Uterus (tissue), 2 donors: ENCODE measurements around the gene UVRAG.

Experiments used
- POLR2A ChIP-seq, 2 donors: fragments of 450-650 bp; IDR thresholded peaks; one replicate each; pipeline ENCODE4 v1.6.1; 2016; ENCODE audit warnings: antibody characterized with exemption in 2 of 2, mild to moderate bottlenecking in 1 of 2, moderate library complexity in 1 of 2
- TF ChIP-seq, protein P1 (sequence below), 4 experiments: fragments of 200-600 bp in 2 of 4; fragments of 450-650 bp in 2 of 4; sonication (generic) in 2 of 4; IDR thresholded peaks; one replicate each; pipeline ENCODE4 v1.5.1; 2016 to 2019; ENCODE audit warnings: antibody characterized with exemption in 4 of 4, mild to moderate bottlenecking in 2 of 4, moderate library complexity in 1 of 4

DNA sequence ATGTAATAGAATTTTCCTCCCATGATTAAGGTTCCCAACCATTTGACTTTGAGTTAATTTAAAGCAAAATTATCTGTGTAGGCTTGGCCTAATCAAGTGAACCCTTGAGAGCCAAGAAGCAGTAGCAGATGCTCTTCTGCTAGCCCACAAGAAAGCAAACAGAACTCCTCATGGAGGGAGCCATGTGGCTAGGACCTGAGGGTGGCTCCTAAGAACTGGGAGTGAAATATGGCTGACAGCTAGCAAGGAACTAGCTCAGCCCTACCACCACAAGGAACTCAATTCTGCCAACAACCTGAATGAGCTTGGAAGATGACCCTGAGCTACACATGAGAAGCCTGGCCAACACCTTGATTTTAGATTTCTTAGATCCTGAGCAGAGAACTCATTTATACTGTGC lies 223.6 kb downstream of the UVRAG start:
- TF ChIP-seq, protein P1, sequence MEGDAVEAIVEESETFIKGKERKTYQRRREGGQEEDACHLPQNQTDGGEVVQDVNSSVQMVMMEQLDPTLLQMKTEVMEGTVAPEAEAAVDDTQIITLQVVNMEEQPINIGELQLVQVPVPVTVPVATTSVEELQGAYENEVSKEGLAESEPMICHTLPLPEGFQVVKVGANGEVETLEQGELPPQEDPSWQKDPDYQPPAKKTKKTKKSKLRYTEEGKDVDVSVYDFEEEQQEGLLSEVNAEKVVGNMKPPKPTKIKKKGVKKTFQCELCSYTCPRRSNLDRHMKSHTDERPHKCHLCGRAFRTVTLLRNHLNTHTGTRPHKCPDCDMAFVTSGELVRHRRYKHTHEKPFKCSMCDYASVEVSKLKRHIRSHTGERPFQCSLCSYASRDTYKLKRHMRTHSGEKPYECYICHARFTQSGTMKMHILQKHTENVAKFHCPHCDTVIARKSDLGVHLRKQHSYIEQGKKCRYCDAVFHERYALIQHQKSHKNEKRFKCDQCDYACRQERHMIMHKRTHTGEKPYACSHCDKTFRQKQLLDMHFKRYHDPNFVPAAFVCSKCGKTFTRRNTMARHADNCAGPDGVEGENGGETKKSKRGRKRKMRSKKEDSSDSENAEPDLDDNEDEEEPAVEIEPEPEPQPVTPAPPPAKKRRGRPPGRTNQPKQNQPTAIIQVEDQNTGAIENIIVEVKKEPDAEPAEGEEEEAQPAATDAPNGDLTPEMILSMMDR (IDR thresholded peaks at IDR 0.05): no peak
- no peak for TF ChIP-seq POLR2A (IDR thresholded peaks at IDR 0.05)
